Stimulated activated CD8-positive, alpha-beta memory T cell treated with anti-CD3 and anti-CD28 coated beads, Interleukin-12 subunit alpha, Interleukin-12 subunit beta, amount 100 ng/mL, for 24 hours (primary cell): ENCODE results near the gene GRIN2A.

ENCODE experiments used
- DNase-seq: peaks from one replicate; pipeline ENCODE4 v3.0.0-alpha.2; 2020; ENCODE audit errors: extremely low read depth

GRIN2A gene

DNA sequence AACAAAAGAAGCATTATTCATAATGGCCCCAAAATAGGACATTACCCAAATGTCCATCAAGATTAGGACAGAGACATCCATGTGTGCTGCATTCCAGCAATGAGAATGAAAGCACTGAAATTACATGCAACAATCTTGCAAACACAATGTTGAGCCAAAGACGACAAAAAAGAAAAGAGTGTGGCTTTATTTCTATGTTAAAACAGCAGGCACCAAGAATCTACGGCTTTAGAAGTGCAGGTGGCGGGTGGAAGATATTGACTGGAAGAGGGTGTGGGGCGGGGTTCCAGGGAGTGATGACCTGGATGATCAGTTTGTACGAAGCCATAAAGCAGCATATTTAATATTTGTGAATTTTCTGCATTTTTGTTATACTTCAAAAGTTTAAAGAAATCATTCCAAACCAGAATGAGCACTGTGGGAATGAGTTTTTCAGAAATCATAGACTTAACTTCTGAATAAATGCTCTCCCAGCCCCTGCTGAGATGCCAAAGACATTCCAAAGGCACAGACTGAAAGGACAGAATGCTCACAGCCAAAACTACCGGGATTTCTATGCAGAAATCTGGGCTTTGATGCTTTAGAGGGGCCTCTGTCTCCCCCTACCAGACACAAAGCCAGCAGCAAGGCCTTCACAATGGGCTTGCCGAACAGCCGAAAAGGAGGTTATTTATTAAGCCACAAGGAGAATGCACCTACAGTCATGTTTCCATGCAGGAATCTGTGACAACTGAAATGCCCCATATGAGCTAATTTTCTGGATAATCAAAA is 361.6 kb downstream of the GRIN2A start:
- DNase-seq = no peak

DNA sequence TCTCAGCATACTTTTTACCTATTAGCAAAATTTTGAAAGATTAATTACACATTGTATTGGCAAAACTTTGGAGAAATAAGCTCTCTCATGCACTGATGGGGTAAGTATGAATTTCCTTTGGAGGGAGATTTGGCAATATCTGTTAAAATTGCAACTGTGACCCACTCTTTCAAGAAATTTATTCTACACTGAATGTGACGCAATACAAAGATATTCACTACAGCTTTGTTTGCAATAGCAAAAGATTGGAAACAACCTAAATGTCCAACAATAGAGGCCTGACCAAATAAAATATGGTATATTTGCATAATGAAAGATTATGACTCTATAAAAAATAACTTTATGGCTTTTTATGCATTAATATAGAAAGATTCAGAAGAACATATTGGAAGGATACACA is 363.5 kb downstream of the GRIN2A start:
- no peak for DNase-seq

DNA sequence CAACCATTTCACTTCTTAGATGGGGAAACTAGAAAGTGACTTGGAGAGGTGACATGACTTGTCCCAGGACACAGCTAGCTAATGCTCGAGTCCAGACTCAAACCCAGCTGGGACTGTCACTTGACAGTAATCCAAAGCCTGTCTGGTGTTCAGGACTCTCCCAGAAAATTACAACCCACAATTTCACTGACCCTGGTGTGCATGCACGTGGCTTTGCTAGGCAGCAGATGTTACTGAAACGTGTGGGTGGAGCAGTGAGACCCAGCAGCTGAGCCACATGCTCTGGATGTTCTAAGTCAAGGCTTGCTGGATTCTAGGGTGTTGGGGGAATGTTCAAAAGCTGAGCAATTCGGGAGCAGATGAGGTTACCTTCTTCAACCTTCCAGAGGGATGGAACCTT is 364.6 kb downstream of the GRIN2A start:
- no peak for DNase-seq

DNA sequence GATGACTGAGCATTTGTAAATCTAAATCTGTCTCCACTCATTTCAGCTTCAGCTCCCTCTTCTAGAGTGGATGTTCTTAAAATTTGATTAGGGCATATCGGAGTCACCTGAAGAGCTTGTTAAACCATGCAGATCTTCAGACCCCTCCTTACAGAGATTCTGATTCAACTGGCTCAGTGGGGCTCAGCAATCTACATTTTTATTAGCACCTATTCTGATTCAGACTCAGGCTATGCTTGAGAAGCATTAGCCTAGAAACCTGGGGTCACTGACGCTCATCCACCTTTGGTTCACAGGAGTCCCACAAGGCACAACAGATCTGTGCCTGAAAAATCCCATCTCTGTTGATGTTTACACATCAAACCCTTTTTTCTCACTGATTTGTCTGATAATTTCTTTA is 365.6 kb downstream of the GRIN2A start:
- DNase-seq = no peak

DNA sequence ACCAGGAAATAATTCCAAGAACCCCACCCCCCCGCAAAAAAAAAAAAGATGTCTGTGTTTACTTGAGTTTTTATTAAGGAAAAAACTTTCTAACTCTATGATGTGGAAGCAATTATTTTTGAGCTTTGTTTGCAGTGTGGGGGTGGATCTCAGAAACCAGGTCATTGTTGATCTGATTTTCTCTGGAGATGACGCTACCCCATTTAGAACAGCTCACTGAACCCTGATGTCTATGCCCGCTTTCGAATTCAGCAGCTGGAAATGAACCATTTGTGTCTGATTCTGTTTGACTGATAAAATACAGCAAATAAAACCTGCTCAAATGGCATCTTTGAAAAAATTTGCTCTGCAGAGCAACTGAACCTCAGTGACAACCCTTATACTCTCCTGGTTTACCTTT is 368.6 kb downstream of the GRIN2A start:
- DNase-seq = no peak

DNA sequence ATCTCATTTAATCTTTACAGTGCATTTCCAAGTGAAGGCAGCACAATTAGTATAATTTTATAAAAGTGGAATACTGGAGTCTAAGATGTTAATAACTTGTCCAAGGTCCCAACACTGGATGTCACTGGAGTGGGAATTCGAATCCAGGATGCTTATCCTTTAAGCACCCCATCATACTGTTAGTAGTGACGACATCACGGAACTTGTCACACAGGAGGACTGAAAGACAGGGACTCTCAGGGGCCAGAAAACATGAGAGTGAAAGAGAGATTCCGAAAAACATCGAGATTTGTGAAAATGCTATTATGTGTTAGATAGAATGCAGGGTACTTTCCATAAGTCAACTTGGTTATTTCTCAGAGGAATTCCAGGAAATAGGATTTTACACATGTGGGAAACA is 374.0 kb downstream of the GRIN2A start:
- DNase-seq = no peak

DNA sequence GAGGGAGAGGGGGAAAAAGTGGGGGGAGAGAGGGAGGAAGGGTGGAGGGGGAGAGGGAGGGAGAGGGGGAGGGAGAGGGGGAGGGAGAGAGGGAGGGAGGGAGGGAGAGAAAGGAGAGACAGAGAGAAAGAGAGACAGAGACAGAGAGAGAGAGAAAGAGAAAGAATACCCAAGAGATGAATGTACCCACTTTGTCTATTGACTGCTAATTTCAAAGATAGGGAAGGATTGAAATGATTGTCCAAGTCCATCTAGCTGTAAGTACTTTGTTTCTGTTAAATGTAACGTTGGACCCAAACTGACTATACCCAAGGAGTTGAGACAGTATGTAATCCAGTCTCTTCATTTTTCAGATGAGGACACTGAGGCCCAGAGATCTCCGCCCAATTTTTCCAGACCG is 374.9 kb downstream of the GRIN2A start:
- DNase-seq = no peak

DNA sequence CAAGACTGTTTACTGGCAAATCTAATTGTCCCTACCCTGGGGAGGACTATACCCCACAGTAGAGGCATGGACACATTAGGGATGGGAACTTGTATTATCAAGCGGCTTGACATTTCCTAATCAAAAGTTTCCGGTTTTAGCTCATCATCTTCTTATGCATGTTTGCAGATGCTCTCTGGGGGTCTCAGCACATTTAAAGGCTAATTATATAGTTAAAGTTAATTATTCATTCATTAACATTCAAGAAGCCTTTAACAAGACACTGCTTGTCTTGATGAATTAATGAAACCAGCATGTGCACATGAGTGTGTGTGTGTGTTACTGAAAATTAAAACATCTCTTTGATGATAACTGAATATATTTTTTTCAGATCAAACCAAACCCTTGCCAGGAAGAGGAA is 377.1 kb downstream of the GRIN2A start:
- no peak for DNase-seq

DNA sequence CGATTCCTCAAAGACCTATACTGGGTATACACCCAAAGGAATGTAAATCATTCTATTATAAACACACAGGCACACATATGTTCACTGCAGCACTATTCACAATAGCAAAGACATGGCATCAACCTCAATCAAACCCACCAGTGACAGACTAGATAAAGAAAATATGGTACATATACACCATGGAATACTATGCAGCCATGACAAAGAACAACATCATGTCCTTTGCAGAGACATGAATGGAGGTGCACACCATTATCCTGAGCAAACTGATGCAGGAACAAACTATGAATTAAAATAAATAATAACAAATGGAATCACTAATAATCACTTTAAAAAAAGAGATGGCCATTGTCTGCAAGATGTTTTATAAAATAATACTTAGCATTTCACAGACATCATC is 380.1 kb downstream of the GRIN2A start:
- no peak for DNase-seq

DNA sequence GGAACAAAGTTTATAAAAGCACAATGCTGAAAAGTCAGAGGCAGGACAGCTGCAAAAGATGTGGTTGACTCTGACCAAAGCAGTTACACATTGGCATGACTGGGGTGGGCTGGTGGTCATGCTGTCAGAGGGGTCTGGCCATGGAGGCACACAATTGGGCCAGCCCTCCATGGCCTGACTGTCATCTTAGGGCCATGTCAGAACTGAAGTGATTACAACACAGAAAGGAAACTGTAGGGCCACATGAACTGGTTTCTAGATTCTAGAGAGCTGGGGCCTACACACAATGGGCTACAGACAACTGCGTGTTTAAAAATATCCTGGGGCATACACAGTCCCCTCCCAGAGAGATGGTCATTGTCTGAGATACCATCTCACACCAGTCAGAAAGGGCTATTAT is 380.6 kb downstream of the GRIN2A start:
- DNase-seq = no peak

DNA sequence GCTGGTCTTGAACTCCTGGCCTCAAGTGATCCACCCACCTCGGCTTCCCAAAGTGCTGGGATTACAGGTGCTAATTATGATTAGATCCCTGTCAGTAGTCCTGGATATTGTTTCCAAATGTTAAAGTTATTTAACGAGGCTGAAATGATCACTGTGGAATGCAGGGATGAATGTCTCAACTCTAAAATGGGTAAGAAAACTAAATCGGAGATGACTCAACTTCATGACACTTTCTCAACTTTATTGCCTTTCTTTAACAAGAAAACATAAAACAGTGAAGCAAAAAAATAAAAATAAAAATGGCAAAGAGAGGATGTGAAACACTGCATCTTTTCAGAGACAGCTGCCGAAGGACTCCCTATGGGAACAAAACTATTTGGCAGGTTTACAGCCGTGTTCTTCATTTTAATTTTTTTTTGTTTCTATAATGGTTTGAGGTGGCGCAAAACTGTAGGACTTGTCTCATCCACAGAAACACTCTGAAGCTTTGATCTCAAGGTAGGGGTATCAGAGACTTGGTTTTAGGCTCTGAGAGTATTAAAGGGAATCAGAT is 382.0 kb downstream of the GRIN2A start:
- DNase-seq = no peak

DNA sequence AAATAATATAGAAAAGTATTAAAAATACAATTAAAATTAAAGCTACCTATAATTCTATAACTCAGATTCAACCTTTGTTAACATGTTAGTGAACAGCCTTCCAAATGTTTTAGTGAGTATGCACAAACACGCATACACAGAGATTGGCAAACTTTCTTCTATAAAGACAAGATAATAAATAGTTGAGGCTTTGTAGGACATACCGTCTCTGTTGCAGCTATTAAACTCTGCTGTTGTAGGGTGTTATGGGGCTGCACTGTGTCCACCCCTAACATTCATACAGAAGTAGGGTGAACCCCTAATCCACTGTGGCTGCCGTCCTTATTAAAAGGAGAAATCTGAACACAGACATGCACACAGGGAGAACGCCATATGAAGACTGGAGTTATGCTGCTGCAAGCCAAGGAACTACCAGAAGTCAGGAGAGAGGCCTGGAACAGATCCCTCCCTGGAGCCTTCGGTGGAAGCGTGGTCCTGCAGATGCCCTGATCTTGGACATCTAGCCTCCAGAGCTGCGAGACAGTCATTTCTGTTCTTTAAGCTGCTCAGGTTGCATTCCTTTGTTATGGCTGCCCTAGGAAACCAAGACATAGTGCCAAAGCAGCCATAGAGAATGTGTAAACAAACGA is 383.2 kb downstream of the GRIN2A start:
- no peak for DNase-seq

DNA sequence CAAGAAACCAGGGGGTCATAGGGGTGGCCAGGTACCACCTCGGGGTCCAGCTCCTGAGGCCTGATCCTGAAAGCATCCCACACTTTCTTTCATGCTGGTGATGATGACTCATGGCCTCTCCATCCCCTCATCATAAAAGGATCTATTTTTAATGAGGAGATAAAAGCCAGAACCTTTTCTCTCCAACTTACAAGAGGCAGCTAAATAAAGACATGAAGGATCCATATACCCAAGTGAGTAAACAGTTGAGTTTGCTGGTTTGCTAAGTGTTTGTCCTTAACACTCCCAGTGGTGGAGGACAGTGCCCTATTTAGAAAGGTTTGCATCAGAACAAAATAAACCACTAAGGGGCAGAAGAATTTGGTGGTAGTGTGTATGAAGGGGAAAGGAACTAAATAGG is 383.8 kb downstream of the GRIN2A start:
- DNase-seq = no peak

DNA sequence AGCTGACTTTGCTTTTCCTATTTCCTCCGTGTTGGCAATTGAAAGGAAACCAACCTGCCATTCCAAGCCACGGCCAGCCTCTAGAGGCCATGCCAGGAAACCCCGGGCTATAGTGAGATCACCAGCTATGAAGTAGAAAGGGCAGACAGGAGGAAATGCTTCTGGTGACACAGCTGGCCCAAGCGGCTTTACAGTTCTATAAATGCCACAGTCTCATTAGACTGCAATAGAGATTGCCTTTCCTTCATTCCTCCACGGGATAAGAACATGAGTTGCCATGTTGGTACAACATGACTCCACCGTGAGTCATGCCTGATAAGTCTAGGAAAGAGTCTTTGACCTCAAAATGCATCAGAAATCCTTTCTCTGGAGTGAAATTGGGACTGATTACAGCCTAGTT is 384.9 kb downstream of the GRIN2A start:
- no peak for DNase-seq

DNA sequence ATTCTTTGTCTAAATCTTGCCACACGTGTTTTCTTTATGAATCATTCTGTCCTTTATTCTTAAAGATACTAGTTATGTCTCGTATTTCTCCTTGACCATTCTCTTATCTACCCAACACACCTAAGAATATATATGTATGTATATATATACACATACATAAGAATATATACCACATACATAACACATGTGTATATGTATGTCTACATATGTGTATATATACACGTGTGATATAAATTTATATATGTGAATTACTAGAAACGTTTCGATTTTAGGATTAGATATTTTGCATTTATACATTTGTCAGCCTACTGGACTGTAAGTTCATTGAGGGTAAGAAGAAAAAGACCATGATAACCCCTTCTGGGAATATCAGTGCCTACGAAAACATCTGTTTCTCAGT is 388.6 kb downstream of the GRIN2A start:
- no peak for DNase-seq

DNA sequence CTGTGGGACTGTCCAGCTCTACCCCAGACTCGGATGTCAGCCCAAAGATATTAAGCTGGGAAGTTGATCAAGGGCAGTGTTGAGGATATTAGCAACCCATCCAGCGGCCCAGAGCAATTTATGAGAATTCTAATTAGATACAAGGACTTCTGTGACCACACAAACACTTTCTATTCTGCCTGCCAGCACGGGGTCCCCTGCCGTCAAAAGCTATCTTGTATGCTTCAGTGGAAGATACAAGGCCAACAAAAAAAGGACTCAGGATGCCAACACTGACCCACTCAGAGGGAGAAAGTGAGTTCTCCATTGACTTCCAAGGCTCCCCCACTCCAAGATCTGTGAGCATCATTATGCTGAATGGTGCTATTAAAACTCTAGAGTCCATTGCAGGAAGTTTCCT is 390.7 kb downstream of the GRIN2A start:
- DNase-seq = no peak

DNA sequence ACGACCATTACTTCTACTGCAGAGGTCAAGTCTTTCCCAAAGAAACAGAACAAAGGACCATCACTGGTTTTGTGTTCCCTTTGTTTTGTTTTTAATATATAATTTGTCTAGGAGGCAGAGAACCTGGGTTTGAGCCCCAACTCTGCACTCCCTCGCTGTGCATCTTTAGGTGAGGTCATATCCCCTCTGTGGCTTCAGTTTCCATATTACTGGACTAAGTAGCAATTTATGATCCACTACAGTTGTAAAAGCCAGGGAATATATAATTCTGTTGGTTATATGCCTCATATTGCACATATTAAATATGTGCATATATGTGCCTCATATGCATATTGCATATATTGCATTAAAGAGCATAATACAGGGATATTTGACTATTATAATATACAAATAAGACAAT is 392.0 kb downstream of the GRIN2A start:
- DNase-seq = no peak

DNA sequence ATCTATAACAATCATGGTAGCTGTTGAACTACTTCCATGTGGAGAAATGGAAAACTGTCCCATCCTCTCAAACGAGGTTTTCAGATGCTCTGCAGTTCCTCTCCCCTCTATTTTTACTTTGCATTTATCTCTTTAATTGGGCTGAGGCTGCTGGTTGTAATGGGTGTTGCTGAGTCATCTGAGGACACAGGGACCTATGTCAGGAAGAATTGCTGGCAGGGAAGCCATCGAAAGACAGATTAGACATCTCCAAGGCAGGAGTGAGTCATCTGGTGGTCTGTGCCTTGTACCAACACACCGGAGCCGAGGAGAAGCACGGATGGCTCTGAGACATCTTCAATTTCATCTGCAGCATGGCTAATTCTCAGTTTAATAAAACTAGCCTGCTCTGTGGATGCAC is 394.5 kb downstream of the GRIN2A start:
- no peak for DNase-seq

DNA sequence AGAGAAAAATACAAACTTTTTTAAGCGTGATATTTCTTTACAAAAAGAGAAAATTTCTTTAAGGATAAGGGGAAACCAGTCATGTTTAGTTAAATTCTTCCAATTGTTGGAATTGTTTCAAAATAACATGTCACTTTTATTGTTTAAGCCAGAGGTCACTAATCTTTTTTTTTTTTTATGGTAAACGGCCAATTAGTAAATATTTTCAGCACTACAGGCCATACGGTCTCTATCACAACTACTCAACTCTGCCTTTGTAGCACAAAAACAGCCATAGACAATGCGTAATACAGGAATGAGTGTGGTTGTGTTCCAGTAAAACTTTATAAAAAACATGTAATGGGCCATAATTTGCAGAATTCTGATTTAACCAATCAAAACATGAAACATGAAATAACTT is 401.4 kb downstream of the GRIN2A start:
- DNase-seq = no peak

DNA sequence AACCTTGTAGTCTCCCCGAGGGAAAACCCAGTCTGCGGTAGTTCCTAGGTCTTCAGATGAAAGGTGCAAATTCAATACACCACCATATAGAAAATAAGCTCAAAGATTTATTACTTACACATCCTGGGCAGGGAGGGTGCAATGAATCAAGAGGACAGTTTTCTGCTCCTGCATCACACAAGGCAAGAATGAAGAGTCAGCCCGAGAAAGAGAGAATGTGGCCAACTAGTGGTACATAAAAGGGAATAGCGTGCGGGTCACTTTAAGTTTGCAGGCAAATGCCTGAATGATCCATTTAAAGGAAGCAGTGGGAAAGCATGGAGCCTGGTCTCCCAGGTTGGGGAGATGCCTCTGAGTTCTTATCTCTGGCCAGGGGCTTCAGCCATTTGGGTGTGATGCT is 403.4 kb downstream of the GRIN2A start:
- no peak for DNase-seq

DNA sequence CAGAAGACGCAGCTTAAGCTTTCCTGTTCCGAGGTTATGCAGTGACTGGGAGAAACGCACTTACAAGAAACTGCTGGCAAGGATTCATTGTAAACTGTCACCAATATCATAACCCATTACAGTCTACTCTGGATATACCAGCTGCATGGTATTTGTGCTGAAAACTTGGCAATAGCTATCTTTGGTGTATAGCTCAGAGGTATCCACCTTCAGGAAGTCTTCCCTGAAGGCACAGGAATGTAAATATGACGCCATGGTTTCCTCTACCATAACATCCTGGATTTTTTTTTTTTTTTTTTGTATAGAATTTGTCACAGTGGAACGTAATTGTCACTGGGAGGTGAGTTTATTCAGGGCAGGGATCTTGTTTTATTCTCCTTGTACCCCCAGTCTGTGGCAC is 406.2 kb downstream of the GRIN2A start:
- no peak for DNase-seq

DNA sequence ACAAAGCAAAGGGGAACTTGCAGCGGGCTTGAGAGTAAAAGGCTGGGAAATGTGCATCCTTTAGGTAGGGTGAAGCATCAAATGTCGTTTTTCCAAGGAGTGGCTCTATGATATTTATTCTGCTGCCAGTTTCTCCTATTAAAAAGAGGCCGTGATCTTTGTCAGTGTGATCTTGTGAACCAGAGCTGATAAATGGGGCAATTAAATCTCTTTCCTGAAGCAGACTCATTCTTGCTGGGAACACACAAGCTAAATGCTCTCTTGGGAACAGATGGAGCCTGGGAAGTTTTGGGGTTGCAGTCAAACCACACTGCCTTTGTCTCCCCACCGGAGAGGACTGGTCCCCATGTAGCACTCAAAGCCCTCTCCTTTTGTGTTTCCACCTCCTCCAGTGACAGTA is 408.9 kb downstream of the GRIN2A start:
- DNase-seq = no peak

DNA sequence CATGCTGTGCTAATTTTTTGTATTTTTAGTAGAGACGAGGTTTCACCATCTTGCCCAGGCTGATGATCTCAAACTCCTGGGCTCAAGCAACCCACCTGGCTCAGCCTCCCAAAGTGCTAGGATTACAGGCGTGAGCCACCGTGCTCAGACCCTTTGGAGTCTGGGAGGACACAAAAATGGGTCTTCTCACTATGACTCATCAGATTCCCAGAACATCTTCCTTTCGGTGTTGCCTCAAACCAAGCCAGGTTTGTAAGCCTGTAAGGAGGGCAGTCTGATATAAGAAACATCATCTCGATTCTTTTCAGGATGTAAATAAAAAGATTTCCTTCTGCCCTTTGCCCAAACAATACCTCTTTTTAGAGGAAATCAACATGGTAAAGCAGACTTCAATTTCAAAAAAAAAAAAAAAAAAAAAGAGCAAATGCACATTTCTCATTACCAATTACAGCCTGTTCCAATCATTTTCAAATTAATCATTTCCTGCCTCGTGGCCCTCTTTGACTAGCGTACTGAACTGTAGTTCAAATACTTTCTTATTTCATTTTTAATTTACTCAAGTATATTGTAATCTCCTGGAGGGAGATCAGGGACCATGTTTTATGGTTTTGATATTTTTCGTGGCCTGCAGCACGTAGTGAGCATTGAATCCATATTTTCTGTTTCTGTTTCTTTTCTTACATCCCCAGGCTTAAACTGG is 409.6 kb downstream of the GRIN2A start:
- DNase-seq = no peak
